OCI-LY7 (cell line): ENCODE results near the gene CTTNBP2NL.

Source experiments
- EZH2phosphoT487 ChIP-seq: fragments of 200-600 bp; sonication (generic); IDR thresholded peaks from 2 replicates; pipeline ENCODE4 v1.6.1; 2018; ENCODE audit warnings: low read depth, borderline replicate concordance, mild to moderate bottlenecking, mixed run types, antibody characterized with exemption, low read length, moderate library complexity, mixed read lengths
- TF ChIP-seq, protein P1 (sequence below): fragments of 200-600 bp; sonication (generic); conservative IDR thresholded peaks from 2 replicates; pipeline ENCODE4 v1.5.1; 2014; ENCODE audit warnings: mild to moderate bottlenecking, antibody characterized with exemption, low read length, moderate library complexity, mixed read lengths

DNA sequence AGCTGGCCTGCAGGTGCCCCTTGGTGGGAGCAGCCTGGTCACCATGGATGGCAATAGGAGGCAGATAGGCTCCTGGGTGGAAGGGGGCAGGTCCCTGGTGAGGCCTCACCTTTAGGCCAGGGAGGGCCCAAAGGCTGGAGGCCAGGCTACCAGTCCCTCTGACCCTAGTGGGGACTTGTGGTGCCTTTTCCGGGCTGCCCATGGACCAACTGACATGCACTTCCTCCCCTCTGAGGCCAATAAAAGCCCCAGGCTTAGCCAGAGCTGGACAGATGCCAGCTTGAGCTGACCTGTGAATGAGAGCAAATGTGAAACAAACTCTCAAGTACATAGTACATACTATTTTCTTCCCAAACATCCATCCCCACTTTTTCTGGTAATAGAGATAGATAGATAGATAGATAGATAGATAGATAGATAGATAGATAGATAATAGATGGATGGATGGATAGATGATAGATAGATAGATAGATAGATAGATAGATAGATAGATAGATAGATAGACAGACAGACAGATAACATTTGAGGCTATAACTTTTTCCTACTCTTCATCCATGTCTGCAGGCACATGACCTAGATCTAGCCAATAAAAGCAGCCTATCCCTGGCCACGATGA is 9.2 kb upstream of the CTTNBP2NL start:
- TF ChIP-seq, protein P1, sequence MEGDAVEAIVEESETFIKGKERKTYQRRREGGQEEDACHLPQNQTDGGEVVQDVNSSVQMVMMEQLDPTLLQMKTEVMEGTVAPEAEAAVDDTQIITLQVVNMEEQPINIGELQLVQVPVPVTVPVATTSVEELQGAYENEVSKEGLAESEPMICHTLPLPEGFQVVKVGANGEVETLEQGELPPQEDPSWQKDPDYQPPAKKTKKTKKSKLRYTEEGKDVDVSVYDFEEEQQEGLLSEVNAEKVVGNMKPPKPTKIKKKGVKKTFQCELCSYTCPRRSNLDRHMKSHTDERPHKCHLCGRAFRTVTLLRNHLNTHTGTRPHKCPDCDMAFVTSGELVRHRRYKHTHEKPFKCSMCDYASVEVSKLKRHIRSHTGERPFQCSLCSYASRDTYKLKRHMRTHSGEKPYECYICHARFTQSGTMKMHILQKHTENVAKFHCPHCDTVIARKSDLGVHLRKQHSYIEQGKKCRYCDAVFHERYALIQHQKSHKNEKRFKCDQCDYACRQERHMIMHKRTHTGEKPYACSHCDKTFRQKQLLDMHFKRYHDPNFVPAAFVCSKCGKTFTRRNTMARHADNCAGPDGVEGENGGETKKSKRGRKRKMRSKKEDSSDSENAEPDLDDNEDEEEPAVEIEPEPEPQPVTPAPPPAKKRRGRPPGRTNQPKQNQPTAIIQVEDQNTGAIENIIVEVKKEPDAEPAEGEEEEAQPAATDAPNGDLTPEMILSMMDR: no peak
- TF ChIP-seq EZH2phosphoT487: no peak
